ENCODE data around the gene ZNF385B. TPM values are rescaled to one million over a fixed set of nuclear protein-coding genes. Genes with fewer than 3 reads are reported as not detected.
"Not testable (repeated sequence)": the region's sequence is repeated elsewhere in the genome, so short reads cannot be mapped to it uniquely, and the experiment has no call there.

The ZNF385B gene
- total and polyA plus RNA-seq, 10 of the 15 experiments (the other 5 are each of a cell fraction or from before 2014, with no cell fraction given), result not detected

DNA sequence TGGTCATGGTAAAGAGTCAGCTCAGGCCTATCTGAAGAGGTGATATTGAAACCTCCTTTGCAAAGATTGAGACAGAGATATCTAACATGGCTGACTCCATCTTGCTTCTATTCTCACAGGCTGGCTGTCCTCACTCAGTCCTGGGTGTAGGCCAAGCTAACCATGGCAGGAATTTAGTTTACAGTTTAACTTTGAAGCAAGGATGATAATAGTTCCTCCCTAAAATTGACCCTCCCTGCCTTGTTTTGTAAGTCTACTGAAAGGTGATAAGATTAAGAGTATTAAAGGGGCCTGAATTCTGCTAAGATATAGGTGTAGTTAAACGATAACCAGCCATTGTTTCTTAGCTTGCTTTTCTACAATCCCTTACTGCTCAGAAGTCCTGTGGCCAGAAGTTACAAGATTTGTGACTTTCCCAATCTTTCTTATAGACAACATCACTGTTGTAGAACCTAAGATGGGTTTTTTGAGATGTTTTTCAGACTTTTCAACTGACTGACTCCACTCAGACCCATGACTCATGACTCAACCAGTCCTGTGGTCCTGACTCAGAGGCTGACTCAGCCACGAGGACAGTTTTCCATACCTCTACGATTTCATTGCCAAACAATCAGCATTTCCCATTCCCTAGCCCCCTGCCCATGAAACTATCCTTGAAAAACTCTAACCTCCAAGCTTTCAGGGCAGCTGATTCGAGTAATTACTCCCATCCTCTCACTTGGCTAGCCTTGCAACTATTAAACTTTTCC, 401.1 kb downstream of the ZNF385B start:
- ATAC-seq (no peak), DNase-seq (ENCODE audit: low read depth, low spot score) (no peak), FAIRE-seq (no peak)
- intact Hi-C loops (cut with micrococcal nuclease; ENCODE audit: unreplicated experiment), result no loop called here
- no peaks in the 10 kb centered on the region for H3K79me2 ChIP-seq (ENCODE audit: control insufficient read depth, insufficient read depth, low read length)
- no peak overlapping the region for H3K4me2 ChIP-seq (ENCODE audit: control insufficient read depth, insufficient read depth)
- in situ Hi-C loops (cut with MboI), result no loop called here
- no peak overlapping the region for H3K27ac ChIP-seq (ENCODE audit: control insufficient read depth, insufficient read depth)
- no peaks in the 10 kb centered on the region for H3K4me1 ChIP-seq (ENCODE audit: control insufficient read depth, insufficient read depth, low read length)
- no peaks in the 10 kb centered on the region for H3K9me3 ChIP-seq (replicated peaks; ENCODE audit: control insufficient read depth, insufficient read depth, low read length)
- H3K4me3 ChIP-seq, result no peak overlapping the region
- no TSS peak for BruUV-seq (replicated peaks)
- H3K36me3 ChIP-seq (ENCODE audit: control insufficient read depth in 2 of 2, insufficient read depth in 2 of 2, low read length in 1 of 2), result no peaks in the 10 kb centered on the region
- no peaks in the 10 kb centered on the region for H4K20me1 ChIP-seq (ENCODE audit: control insufficient read depth, insufficient read depth)
- CTCF ChIA-PET, result interaction anchor here (0.6 kb wide), 1 partner anchor 35 kb away, joined by 3 read pairs; no protein-coding TSS in a partner anchor
- TF ChIP-seq NFIC (IDR thresholded peaks at IDR 0.05; ENCODE audit: low read depth, low read length), result no peak
- TF ChIP-seq, protein P1, sequence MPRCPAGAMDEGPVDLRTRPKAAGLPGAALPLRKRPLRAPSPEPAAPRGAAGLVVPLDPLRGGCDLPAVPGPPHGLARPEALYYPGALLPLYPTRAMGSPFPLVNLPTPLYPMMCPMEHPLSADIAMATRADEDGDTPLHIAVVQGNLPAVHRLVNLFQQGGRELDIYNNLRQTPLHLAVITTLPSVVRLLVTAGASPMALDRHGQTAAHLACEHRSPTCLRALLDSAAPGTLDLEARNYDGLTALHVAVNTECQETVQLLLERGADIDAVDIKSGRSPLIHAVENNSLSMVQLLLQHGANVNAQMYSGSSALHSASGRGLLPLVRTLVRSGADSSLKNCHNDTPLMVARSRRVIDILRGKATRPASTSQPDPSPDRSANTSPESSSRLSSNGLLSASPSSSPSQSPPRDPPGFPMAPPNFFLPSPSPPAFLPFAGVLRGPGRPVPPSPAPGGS (IDR thresholded peaks at IDR 0.05; ENCODE audit: borderline replicate concordance, insufficient read depth, low read depth, low read length, poor library complexity, severe bottlenecking), result peak; percentile 27
- RAD21 ChIA-PET (ENCODE audit: unreplicated experiment), result no interaction called here
- no peak overlapping the region for H3K9ac ChIP-seq (ENCODE audit: control insufficient read depth, insufficient read depth, low read length)
- SMC1A ChIA-PET (ENCODE audit: uncharacterized antibody, unreplicated experiment), result interaction anchor here (1.3 kb wide), 1 partner anchor 16 kb away, joined by 3 read pairs; no protein-coding TSS in a partner anchor
- H2AFZ ChIP-seq (ENCODE audit: control insufficient read depth, low read depth, low read length), result no peak overlapping the region
- WGBS (ENCODE audit: insufficient coverage, insufficient replicate concordance, low lambda C conversion rate, missing lambda C conversion rate), result 0% methylated on average over 4 of the region's 4 CpGs
- POLR2A ChIA-PET, result no interaction called here
- no peaks in the 10 kb centered on the region for H3K27me3 ChIP-seq (replicated peaks in 1 of 2; ENCODE audit: control insufficient read depth in 2 of 2, insufficient read depth in 2 of 2, low read length in 1 of 2)

DNA sequence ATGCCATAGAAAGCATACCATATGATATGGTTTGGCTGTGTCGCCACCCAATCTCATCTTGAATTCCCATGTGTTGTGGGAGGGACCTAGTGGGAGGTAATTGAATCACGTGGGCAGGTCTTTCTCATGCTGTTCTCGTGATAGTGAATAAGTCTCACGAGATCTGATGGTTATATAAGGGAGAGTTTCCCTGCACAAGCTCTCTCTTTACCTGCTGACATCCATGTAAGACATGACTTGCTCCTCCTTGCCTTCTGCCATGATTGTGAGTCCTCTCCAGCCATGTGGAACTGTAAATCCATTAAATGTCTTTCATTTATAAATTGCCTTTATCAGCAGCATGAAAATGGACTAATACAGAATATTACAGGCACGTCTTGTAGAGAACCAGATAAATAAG, 403.3 kb downstream of the ZNF385B start:
- in situ Hi-C loops (cut with MboI); H3K9me3 ChIP-seq (replicated peaks; ENCODE audit: control insufficient read depth, insufficient read depth, low read length); H3K9ac ChIP-seq (ENCODE audit: control insufficient read depth, insufficient read depth, low read length); ATAC-seq; H3K79me2 ChIP-seq (ENCODE audit: control insufficient read depth, insufficient read depth, low read length); RAD21 ChIA-PET (ENCODE audit: unreplicated experiment); H3K4me1 ChIP-seq (ENCODE audit: control insufficient read depth, insufficient read depth, low read length); H3K27ac ChIP-seq (ENCODE audit: control insufficient read depth, insufficient read depth); H2AFZ ChIP-seq (ENCODE audit: control insufficient read depth, low read depth, low read length); FAIRE-seq; H3K27me3 ChIP-seq (replicated peaks in 1 of 2; ENCODE audit: control insufficient read depth in 2 of 2, insufficient read depth in 2 of 2, low read length in 1 of 2); H3K4me2 ChIP-seq (ENCODE audit: control insufficient read depth, insufficient read depth); SMC1A ChIA-PET (ENCODE audit: uncharacterized antibody, unreplicated experiment); H4K20me1 ChIP-seq (ENCODE audit: control insufficient read depth, insufficient read depth); intact Hi-C loops (cut with micrococcal nuclease; ENCODE audit: unreplicated experiment); H3K36me3 ChIP-seq (ENCODE audit: control insufficient read depth in 2 of 2, insufficient read depth in 2 of 2, low read length in 1 of 2); POLR2A ChIA-PET; DNase-seq (ENCODE audit: low read depth, low spot score); H3K4me3 ChIP-seq; BruUV-seq (replicated peaks): not testable (repeated sequence)
- CTCF ChIA-PET, result interaction anchor here (1.0 to 1.1 kb wide), 2 partner anchors 10 to 16 kb away, joined by 3 to 4 read pairs; no protein-coding TSS in a partner anchor
- WGBS (ENCODE audit: insufficient coverage, insufficient replicate concordance, low lambda C conversion rate, missing lambda C conversion rate), result 10% methylated on average over 5 of the region's 5 CpGs
